ENCODE data around the gene NEK1.

- TF ChIP-seq RCOR1 (IDR thresholded peaks at IDR 0.05; ENCODE audit: low read length) = no peak
- TF ChIP-seq MAX (IDR thresholded peaks at IDR 0.05; ENCODE audit: low read depth) = no peak
These were observed 119.2 kb downstream of the NEK1 start for GRCh38 chr4:169493164-169493524.
